RKO (cell line): ENCODE results near the gene ISG15.
A peak's percentile ranks its signal among the peaks of the same experiment; 100 is the strongest.
"Not testable (repeated sequence)": the region's sequence is repeated elsewhere in the genome, so short reads cannot be mapped to it uniquely, and the experiment has no call there.

Experiments
- DNase-seq: peaks from one replicate; pipeline ENCODE4 v3.0.0-alpha.2; 2016; ENCODE audit warnings: low spot score

Gene ISG15

DNA sequence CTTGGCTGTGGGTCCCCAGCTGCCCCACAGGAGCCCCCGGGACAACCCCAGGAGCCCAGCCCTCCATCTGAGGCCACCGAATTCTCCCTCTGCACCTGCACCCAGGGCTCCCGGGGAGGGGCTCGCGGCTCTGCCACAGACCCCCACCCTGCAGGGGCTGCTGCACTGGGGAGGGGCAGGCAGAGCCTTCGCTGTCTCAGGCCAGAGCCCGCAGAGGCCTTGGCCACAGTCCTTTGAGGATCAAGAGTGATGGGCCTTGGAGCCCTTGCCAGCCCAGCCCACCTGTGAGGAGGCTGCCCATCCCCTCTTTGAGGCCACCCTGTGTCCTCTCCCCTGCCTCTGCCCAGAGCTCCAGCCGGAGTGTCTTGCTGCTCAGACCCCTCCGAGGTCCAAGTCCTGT, 37.9 kb upstream of the ISG15 start:
- no peak for DNase-seq

DNA sequence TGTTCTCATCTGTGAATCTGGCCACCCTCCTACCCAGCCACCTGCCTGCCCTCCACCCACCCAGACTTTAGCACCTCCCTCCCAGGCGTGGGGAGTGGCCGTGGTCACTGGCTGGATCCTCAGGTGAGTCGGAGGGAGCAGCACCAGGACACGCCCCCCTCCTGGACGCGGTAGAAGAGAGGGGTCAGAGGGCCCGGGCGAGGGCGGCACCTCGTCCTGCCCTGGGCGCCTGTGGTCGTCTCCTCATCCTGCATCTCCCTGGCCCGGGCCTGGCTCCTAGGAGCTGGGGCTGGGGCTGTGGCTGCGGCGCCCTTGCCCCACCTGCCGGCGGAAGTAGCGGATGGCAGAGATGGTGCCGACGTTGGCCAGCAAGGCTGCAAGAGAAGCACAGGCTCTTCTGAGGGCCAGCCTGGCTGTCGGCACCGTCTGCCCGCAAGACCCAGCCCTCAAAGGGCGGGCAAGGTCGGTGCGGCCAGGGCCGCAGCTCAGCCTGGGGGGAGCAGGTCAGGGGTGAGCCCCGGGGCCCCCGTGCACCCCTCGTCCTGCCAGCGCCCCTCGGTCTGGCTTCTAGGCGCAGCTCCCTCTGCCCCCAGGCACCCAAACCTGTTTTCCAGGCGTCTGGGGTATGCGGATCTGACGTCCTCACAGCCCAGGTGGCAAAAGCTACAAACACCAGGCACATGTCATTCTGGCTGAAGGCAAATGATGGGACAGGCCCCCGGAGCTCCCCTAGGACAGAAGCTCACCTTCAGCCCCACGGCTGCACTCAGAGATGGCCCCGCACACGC, 37.2 kb upstream of the ISG15 start:
- DNase-seq: peak; percentile 84

DNA sequence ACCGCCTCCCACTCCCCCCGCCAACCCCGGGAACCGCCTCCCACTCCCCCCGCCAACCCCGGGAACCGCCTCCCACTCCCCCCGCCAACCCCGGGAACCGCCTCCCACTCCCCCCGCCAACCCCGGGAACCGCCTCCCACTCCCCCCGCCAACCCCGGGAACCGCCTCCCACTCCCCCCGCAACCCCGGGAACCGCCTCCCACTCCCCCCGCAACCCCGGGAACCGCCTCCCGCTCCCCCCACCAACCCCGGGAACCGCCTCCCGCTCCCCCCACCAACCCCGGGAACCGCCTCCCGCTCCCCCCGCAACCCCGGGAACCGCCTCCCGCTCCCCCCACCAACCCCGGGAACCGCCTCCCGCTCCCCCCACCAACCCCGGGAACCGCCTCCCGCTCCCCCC, 36.5 kb upstream of the ISG15 start:
- not testable (repeated sequence) for DNase-seq

DNA sequence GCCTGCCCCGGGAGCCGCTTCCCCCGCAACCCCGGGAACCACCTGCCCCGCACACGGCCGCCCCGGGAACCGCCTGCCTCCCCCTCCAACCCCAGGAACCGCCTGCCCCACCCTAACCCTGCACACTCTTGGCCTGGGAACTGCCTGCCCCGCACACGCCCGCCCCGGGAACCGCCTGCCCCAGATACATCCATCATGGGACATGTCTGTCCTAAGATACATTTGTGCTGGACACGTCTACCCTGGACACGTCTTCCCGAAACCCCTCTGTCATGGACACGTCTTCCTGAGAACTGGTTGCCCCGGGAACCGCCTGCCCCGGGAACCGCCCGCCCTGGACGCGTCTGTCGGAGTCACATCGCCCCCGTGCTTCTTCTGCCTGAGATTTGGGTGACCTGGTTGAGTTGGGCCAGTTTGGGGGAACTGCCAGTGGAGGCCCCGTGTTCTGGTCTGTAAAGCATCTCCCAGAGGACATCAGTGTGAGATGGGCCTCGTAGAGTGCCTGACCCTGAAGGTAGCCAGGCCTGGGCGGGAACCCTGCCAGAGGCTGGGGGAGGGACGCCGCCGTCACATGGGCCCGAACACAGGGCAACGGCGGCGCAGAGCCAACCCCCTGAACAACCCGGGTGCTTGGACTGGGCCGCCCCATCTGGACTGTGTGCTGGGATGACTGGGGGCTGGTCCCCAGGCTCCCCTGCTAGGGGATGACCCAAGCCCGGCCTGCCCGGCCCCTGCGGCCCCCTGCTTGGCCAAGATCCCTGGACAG, 35.0 kb upstream of the ISG15 start:
- DNase-seq: peak; percentile 60

DNA sequence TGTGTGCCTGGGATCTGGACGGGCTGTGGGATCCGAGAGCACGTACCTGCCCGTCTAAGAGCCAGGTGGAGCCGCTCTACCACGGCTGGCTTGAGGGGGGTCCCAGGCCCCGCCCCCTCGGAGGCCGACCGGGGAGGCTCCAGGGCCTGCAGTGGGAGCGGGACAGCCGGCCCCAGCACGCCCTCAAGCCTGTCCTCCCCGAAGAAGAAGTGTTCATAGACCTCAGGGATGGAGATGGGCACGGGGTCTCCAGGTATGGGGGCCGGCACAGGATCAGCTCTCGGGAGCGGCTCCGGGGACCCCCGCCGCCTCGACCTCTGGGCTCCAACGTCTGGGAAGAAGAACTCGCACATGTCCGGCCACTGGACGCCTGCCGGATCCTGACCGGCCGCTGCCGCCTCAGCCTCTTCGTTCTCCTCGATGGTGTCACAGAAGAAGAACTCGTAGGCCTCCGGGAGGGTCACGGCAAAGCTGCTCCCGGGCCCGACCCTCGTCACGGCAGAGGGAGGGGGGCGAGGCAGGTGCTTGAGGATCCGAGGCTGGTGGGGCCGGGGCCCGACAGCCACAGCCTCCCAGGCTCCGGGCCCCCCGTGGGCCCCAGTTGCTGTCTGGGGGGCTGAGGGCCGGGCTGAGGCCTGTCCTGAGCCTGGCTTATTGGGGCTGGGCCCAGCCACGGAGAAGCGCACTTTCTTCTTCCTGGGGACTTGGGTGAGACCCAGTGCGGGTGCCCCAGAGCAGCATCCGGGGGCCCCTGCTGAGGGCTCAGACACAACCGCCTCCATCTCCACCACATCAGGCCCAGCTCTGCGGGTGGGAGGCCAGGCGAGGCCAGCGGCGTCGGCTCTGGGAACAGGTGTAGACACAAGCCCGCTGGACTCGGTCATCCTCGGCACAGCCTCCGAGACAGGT, 34.2 kb upstream of the ISG15 start:
- DNase-seq: no peak

DNA sequence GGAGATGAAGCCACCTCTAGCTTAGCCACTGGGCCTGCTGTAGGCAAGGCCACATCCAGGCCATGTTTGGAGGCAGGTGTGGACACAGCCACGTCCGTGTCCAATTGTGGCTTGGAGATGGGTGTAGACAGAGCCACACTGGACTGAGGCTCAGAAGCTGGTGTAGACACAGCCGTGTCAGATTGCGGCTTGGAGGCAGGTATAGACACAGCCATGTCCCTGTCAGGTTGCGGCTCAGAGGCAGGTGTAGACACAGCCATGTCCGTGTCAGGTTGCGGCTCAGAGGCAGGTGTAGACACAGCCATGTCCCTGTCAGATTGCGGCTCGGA, 33.6 kb upstream of the ISG15 start:
- DNase-seq: no peak

DNA sequence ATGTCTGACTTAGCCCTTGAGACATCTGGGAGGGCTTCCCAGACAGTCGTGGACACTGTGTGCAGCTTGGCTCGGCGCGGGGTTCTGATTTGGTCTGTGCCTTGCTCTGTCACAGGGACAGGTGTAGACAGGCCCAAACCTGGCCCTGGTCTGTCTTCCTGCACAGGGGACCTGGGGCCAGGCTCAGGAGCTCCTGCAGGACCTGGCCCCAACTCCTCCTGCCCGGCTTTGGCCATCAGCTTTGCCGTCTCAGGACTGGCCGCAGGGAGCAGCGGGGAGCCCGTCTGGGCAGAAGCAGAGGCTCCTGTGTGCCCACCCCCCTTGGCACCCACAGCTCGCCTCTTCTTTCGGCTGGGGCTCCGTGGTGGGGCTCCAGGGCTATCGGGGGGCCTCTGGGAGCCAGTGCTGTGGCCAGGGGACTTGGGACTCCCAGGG, 33.1 kb upstream of the ISG15 start:
- DNase-seq: no peak

DNA sequence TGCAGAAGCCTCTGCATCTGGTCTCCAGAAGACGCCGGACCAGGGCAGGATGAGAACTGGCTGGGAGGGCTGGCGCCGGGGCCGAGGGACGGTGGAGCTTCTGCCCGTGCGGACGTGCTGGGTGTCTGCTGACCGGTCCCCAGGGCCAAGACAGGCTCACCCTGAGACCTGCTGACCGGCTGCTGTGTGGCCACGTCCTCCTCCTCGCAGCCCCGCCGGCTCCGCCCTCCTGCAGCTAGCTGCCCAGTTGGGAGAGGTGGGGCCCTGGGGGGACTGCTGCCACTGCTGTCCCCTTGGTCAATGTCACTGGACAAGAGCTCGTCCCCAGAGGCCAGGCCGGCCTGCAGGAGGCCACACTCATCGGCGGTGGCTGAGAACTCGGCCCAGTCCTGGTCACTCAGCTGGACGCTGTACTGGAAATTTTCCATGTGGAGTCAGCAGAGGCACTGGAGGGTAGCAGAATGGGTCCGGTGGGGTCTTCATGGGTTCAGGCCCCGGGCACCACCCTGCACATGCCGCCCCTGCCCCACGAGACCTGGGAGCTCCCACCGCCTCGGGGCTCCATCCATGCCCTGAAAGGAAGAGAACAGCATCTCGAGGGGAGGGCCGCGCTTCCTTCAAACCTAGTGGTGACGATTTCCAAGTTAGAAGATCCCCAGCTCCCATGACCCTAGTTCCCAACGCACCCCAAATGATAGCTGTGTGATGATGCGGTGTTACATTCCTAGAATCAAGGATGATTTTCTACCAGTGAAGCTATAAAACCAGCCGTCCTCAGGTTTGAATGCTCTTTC, 32.5 kb upstream of the ISG15 start:
- no peak for DNase-seq

DNA sequence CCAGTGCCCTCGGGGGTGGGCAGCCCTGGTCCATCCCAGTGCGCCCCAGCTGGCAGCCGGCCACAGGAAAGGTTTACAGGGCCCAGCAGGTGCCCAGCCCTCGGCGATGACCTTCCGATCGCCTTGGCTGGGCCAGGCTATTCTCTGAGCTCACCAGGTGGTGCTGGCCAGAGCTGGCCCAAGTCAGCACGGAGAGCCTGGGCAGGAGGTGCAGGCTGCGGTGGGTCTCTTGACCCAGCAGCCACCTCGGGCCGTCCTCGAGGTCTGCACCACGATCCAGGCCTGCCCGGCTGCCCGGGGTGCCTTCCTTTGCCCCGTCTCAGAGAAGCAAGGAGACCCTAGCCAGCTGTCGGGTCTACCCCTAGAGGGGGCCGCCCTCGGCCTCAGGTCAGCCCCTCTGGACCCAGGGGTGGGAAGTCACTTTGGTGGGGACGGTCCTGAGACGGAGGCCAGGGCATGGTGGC, 31.8 kb upstream of the ISG15 start:
- no peak for DNase-seq

DNA sequence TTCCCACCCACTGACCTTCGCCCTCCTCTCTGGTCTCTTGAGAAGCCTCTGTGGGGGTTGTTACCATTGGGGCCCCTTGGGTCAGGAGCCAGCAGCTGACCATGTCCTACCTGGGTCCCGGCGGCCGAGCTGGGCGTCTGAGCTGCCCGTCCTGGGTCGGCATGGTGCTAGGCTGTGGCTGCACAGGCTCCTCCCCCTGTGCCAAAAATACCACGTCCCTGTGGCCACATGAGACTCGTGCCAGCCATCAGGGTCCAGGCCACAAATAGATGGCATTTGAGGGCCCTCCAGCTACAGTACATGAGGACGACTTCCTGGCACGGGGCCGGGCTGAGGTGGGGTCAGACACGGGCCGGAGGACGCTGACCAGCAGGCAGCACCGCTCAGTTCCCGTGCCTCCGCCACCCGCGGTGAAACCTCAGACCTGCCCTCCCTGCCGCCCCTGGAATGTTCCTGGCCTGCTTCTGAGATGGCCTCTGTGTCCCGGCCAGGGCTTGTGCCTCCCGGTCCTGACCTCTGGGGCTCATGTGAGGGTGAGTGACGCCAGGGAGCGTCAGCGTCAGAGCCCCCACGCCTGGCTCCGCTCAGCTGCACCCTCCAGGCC, 31.2 kb upstream of the ISG15 start, which contains the start of gene PERM1:
TSS of gene PERM1 (minus strand) at position 139 of the 604 bp plus-strand sequence. CDS start 1,064 bp downstream, outside the sequence.
- DNase-seq: no peak

DNA sequence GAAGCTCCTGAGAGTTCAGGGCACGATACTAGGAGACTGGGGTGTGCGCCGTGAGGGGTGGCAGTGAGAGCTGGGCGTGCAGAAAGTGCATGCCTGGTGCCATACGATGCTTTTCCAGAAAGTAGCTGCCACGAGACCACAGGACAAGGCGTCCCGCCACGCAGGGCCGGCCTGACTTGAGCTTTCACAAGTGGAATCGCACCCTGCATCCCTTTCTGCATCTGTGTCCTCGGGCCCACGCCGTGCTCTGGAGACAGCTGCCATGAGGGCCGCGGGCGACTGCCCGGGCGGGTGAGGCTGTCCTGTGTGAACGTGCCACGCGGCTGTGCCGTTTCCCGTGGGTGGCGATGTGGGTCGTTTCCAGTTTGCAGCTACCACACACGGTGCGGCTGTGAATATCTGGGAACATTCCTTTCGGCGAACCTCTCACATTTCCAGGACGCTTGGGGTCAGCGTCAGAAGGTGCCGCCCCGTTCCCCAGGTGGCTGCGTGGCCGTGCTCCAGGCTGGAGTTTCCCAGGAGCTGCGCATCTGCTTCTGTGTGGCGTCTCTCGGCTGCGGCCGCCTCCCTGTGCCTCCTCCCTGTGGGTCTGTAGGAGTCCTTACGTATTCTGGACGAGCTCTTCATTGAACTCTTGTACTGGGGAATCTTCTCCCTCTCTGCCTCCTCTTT, 30.4 kb upstream of the ISG15 start:
- DNase-seq: no peak

DNA sequence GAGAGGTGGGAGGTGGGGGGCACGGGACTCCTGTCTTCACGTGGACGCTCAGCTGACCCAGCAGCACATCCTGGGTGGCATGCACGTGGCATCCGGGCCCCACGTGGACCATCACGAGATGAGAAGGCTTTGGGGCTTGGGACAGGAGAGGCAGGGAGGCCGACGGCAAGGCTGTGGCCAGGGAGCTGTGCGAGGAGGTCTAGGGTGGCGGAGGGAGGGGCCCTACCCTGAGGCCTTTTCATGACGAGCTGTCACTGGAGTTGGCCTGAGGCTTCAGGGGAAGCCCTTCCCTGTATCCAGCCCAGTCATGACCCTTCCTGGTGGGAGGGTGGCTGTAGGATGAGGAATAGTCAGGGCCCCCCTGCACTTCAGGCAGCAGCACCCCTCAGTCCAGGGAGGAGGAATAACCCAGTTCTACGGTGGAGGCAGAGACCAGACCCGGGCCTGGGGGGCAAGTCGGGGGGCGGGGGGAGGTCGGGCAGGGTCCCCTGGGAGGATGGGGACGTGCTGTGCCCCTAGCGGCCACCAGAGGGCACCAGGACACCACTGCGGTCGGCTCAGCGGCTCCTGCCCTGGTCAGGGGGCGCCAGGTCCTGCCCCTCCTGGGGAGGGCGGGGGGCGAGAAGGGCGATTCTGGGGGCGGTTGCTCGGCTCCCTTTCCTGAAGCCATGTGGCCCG, 29.4 kb upstream of the ISG15 start:
- no peak for DNase-seq

DNA sequence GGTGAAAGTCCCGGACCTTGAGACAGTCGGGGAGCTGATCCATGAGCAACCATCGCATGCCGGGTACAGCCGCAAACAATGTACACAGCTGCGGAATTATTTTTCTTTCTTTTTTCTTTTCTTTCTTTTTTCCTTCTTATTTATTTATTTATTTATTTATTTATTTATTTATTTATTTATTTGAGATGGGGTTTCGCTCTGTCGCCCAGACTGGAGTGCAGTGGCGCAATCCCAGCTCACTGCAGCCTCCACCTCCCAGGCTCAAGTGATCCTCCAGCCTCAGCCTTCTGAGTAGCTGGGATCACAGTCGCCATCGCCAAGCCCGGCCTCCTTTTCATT, 28.9 kb upstream of the ISG15 start:
- no peak for DNase-seq

DNA sequence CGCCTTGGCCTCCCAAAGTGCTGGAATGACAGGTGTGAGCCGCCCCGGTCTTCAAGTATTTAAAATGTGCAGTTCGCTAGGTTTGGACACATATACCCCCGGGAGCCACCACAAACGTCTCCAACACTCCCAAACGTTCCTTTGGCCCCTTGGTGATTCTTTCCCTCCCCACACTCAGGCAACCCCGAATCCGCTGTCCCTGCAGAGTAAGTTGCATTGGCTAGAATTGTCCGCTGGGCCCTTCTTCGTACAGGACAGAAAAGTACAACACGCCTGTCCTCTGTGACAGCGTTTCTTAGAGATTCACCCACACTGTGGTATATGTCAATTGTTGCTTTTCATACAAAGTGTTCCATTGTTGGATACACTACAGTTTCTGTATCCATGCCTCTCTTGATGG, 28.2 kb upstream of the ISG15 start:
- no peak for DNase-seq

DNA sequence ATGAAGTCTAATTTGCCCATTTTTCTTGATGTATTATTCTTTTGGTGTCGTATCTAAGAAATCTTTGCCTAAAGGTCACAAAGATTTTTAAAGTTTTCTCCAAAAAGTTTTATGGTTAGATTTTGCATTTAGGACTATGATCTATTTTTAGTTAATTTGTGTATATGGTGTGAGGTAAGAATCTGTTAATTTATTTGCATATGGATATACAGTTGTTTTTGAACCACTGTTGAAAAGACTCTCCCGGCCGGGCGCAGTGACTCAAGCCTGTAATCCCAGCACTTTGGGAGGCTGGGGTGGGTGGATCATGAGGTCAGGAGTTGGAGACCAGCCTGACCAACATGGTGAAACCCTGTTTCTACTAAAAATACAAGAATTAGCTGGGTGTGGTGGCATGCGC, 25.2 kb upstream of the ISG15 start:
- not testable (repeated sequence) for DNase-seq

DNA sequence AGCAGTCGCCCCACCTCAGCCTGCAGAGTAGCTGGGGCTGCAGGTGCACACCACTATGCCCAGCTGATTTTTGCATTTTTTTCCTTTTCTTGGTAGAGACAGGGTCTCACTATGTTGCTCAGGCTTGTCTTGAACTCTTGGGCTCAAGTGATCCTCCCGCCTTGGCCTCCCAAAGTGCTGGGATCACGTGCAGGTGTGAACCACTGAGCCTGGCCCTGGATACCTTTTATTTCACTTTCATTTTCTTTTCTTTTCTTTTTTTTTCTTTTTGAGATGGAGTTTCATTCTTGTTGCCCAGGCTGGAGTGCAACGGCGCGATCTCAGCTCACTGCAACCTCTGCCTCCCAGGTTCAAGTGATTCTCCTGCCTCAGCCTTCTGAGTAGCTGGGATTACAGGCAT, 22.0 kb upstream of the ISG15 start:
- DNase-seq: not testable (repeated sequence)

DNA sequence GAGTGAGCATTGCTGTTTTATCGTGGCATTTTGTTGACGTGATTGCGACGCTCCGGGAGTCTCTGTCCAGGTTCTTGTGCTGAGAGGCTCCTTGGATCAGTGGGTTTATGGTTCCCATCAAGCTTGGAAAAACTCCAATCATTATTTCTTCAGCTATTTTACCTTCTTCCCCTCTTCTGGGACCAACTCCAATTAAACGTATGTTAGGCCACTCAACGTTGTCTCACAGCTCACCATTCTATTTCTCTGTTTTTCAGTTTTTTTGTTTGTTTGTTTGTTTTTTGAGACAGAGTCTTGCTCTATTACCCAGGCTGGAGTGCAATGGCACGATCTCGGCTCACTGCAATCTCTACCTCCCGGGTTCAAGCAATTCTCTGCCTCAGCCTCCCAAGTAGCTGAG, 21.4 kb upstream of the ISG15 start:
- DNase-seq: no peak

DNA sequence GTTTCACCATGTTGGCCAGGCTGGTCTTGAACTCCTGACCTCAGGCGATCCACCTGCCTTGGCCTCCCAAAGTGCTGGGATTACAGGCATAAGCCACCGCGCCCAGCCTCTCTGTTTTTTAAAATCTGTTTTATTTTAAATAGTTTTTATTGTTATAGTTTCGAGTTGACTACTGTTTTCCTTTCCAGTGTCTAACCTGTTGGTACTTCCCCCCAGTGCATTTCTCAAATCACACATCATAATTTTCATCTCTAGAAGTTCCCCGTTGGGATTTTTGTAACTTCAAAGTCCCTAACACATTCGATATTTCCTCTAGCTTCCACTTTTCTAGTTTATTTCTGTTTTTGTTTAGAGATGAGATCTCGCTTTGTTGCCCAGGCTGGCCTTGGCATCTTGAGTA, 20.9 kb upstream of the ISG15 start:
- DNase-seq: no peak

DNA sequence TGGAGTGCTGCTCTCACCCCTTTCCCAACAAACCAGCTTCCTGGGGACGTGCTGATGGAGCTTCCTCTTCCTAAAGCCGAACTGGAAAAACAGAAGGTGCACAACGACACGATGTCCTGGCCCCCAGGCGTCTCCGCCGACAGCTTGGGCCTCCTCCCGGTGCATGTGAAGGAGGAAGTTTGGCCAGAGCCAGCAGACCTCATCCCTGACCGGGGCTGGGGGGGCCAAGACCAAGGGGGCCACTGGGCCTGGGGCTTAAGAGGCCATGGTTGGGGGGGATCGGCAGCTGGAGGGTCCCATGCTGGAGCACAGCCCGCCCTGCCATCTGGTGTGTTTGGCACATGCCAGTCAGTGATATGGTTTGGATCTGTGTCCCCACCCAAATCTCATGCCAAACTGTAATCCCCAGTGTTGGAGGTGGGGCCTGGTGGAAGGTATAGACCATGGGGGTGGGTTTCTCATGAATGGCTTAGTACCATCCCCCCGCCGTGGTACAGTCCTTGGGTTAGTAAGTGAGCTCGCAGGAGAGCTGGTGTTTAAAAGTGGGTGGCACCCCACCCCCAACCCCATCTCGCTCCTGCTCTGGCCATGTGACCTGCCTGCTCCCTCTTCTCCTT, 19.8 kb upstream of the ISG15 start:
- DNase-seq: no peak

DNA sequence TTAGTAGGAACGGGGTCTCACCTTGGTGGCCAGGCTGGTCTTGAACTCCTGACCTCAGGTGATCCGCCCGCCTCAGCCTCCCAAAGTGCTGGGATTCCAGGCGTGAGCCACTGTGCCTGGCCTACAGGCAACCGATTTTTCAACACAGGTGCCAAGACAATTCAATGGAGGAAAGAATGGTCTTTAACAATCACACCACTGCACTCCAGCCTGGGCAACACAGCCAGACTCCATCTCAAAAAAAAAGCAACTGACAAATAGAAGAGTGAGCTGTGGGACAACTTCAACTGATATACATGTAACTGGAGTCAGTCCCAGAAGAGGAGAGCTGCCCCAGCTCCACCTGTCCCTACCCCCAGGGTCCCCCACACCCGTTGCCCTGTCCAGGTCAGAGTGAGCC, 18.8 kb upstream of the ISG15 start:
- DNase-seq: not testable (repeated sequence)
